HCT116 (cell line): Measurements from ENCODE around the gene SYNRG. TPM values are rescaled to one million over a fixed set of nuclear protein-coding genes. Genes with fewer than 3 reads are reported as not detected.

Source experiments
- ATAC-seq: fragments of 200-7000 bp; cut with Tn5 transposase; 2 replicates; pipeline ENCODE4 v1.9.1; 2020; ENCODE audit warnings: mild to moderate bottlenecking, moderate library complexity
- BruUV-seq: library from RNA; stranded (reverse); fragments of 400-500 nt; replicated peaks from 2 replicates; lab custom pipeline; 2021; lab: Mats Ljungman, UMichigan
- CTCF ChIA-PET: fragments of 300-600 bp; sonication (Branson Sonifier 250); formaldehyde crosslinking; loops from one replicate; lab custom pipeline; 2021; ENCODE audit warnings: antibody characterized with exemption; lab: Charles Lee
- POLR2A ChIA-PET: fragments of 300-600, 350-600 bp; sonication (Branson Sonifier 250); formaldehyde crosslinking; loops from one replicate; lab custom pipeline; 2021; ENCODE audit warnings: antibody characterized with exemption; lab: Charles Lee
- RAD21 ChIA-PET, 2 experiments: fragments of 300-600 bp; sonication (Branson Sonifier 250); formaldehyde crosslinking; loops; one replicate each; lab custom pipeline; 2023; ENCODE audit warnings: low total read pairs in 2 of 2; ENCODE audit not compliant: uncharacterized antibody in 2 of 2, unreplicated experiment in 2 of 2, low non-redundant PET in 1 of 2; lab: Charles Lee
- DNase-seq: peaks from one replicate; pipeline ENCODE4 v3.0.0-alpha.2; 2010; ENCODE audit warnings: low read depth, low spot score
- H2AFZ ChIP-seq: fragments of 200-600 bp; shearing (Covaris generic), sonication (generic); 2 replicates; pipeline ENCODE4 v1.6.1; 2017; ENCODE audit warnings: low read depth, mixed run types, mixed read lengths, antibody characterized with exemption, low read length; ENCODE audit not compliant: poor library complexity, severe bottlenecking
- H3K27ac ChIP-seq: 2 replicates; pipeline ENCODE4 v1.5.1; 2012; ENCODE audit warnings: low read depth, low read length
- H3K27me3 ChIP-seq: fragments of 200-600 bp; sonication (generic); 2 replicates; pipeline ENCODE4 v1.6.1; 2016; ENCODE audit warnings: mixed run types, low read length, mixed read lengths; ENCODE audit not compliant: insufficient read depth
- H3K36me3 ChIP-seq, 2 experiments: fragments of 200-500 bp in 1 of 2; fragments of 200-600 bp in 1 of 2; sonication (Bioruptor generic) in 1 of 2; sonication (generic) in 1 of 2; 2 replicates each; pipeline versions ENCODE4 v1.5.1 to v1.6.1; 2014 to 2016; ENCODE audit warnings: low read length in 2 of 2, inconsistent platforms in 1 of 2, mixed read lengths in 1 of 2, mixed run types in 1 of 2; ENCODE audit not compliant: insufficient read depth in 2 of 2, control insufficient read depth in 1 of 2
- H3K4me1 ChIP-seq, 2 experiments: fragments of 200-600 bp in 1 of 2; sonication (generic) in 1 of 2; 2 replicates each; pipeline versions ENCODE4 v1.5.1 to v1.6.1; 2012 to 2017; ENCODE audit warnings: low read length in 2 of 2, inconsistent platforms in 1 of 2, mild to moderate bottlenecking in 1 of 2, mixed read lengths in 1 of 2, mixed run types in 1 of 2, moderate library complexity in 1 of 2; ENCODE audit not compliant: insufficient read depth in 2 of 2, control insufficient read depth in 1 of 2
- H3K4me2 ChIP-seq: fragments of 200-600 bp; sonication (generic); 2 replicates; pipeline ENCODE4 v1.6.1; 2017; ENCODE audit warnings: mixed run types, low read length, mixed read lengths
- H3K4me3 ChIP-seq, 2 experiments: fragments of 200-600 bp in 1 of 2; sonication (generic) in 1 of 2; replicated peaks in 1 of 2; 2 replicates each; pipeline ENCODE4 v1.5.1; 2011 to 2016; ENCODE audit warnings: low read length in 2 of 2, control low read depth in 1 of 2, low read depth in 1 of 2, mild to moderate bottlenecking in 1 of 2, mixed read lengths in 1 of 2, mixed run types in 1 of 2
- H3K79me2 ChIP-seq: fragments of 200-600 bp; sonication (generic); 2 replicates; pipeline ENCODE4 v1.6.1; 2017; ENCODE audit warnings: mild to moderate bottlenecking, mixed run types, low read length, moderate library complexity, mixed read lengths; ENCODE audit not compliant: insufficient read depth
- H3K9ac ChIP-seq: fragments of 200-600 bp; sonication (generic); 2 replicates; pipeline ENCODE4 v1.6.1; 2016; ENCODE audit warnings: low read length, mixed read lengths
- H3K9me2 ChIP-seq: fragments of 200-600 bp; sonication (generic), shearing (Covaris generic); 2 replicates; pipeline ENCODE4 v1.6.1; 2017; ENCODE audit warnings: mixed run types, mild to moderate bottlenecking, moderate library complexity; ENCODE audit not compliant: insufficient read depth
- H3K9me3 ChIP-seq, 2 experiments: fragments of 200-500 bp in 1 of 2; fragments of 200-600 bp in 1 of 2; sonication (Bioruptor generic) in 1 of 2; sonication (generic) in 1 of 2; 2 replicates each; pipeline ENCODE4 v1.6.1; 2014 to 2017; ENCODE audit warnings: low read length in 2 of 2, mixed read lengths in 2 of 2, inconsistent platforms in 1 of 2, low read depth in 1 of 2, mild to moderate bottlenecking in 1 of 2, mixed run types in 1 of 2, moderate library complexity in 1 of 2; ENCODE audit not compliant: control insufficient read depth in 1 of 2, insufficient read depth in 1 of 2
- H4K20me1 ChIP-seq: fragments of 200-600 bp; sonication (generic), shearing (Covaris generic); 2 replicates; pipeline ENCODE4 v1.6.1; 2017; ENCODE audit warnings: mixed run types, mild to moderate bottlenecking, moderate library complexity; ENCODE audit not compliant: insufficient read depth
- CEBPB ChIP-seq: IDR thresholded peaks from 2 replicates; pipeline ENCODE4 v1.6.1; 2012; ENCODE audit warnings: low read depth
- EGR1 ChIP-seq: IDR thresholded peaks from 2 replicates; pipeline ENCODE4 v1.6.1; 2012; ENCODE audit warnings: low read depth
- EZH2 ChIP-seq: fragments of 200-600 bp; sonication (generic); IDR thresholded peaks from 2 replicates; pipeline ENCODE4 v1.6.1; 2017; ENCODE audit warnings: antibody characterized with exemption, mixed run types
- FOSL1 ChIP-seq: IDR thresholded peaks from 2 replicates; pipeline ENCODE4 v1.6.1; 2012; ENCODE audit warnings: low read depth
- POLR2A ChIP-seq: IDR thresholded peaks from 2 replicates; pipeline ENCODE4 v1.7.0; 2011; ENCODE audit warnings: borderline replicate concordance; ENCODE audit not compliant: insufficient read depth, insufficient read length; ENCODE audit errors: extremely low read depth
- SP1 ChIP-seq: IDR thresholded peaks from 2 replicates; pipeline ENCODE4 v1.6.1; 2012; ENCODE audit warnings: low read depth
- intact Hi-C: fragments of 100-400 bp; cut with micrococcal nuclease; formaldehyde crosslinking; loops from 2 replicates; pipeline ENCODE4 v1.10.0; 2022
- total RNA-seq: library from RNA; stranded (reverse); gene quantifications from one replicate; pipeline ENCODE4 v1.2.1, GENCODE V29; 2021; ENCODE audit not compliant: unreplicated experiment

Gene SYNRG
- total RNA-seq, 1 experiment from 2014 or later, result 23.8 TPM

DNA sequence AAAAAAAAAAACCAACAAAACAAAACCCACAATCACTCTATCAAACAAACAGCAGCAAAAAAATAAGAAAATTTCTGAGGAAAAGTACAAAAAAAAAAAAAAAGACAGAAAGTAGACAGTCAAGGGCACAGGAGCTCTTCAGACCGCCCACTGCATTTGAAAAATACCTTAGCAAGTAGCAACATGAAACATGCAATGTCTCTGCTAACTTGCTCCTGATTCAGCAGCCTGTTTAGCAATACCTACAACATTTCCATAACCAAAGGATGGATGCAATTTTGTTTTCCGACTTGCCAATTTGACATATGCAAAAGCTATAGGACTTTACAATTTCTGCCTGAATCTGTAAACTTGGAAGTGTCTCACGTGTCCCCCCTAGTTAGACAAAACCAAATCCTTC lies 57.4 kb downstream of the SYNRG start:
- Histone ChIP-seq H3K36me3 (peaks cover 6 to 7% of the 10 kb centered on the region in 2 experiments; a peak in 3 of 4 replicates), H3K27me3 (no peaks in the 10 kb centered on the region), H3K27ac (no peak overlapping the region), H3K4me2 (no peak overlapping the region), H3K79me2 (no peaks in the 10 kb centered on the region), H4K20me1 (no peaks in the 10 kb centered on the region), H3K4me3 (no peak overlapping the region), H3K4me1 (no peaks in the 10 kb centered on the region), H3K9ac (no peak overlapping the region), H2AFZ (no peak overlapping the region), H3K9me3 (no peaks in the 10 kb centered on the region), H3K9me2 (no peaks in the 10 kb centered on the region)
- no TSS peak for BruUV-seq
- TF ChIP-seq FOSL1 (no peak), SP1 (no peak), EZH2 (no peak), CEBPB (no peak)
- intact Hi-C loops, result loop anchor here (10.0 kb wide), 1 partner anchor 53 kb away; the partner anchor contains the start of gene SYNRG
- ATAC-seq (no peak), DNase-seq (no peak)
- POLR2A ChIA-PET, result no interaction called here
- CTCF ChIA-PET, result interaction anchor here (1.7 kb wide), 1 partner anchor 18 kb away, joined by 5 read pairs; no protein-coding TSS in a partner anchor
- RAD21 ChIA-PET, result no interaction called here

GRCh38 chr17:37547986-37548385 lies 61.2 kb downstream of the SYNRG start:
- POLR2A ChIA-PET, result no interaction called here

More at GRCh38 chr17:37547986-37548385, 61.2 kb downstream of the SYNRG start:
- Histone ChIP-seq H3K4me3 (no peak overlapping the region), H3K9me2 (no peaks in the 10 kb centered on the region), H3K36me3 (peaks cover 0 to 2% of the 10 kb centered on the region in 2 experiments; a peak in 2 of 4 replicates), H3K79me2 (no peaks in the 10 kb centered on the region), H3K9me3 (no peaks in the 10 kb centered on the region), H3K27me3 (no peaks in the 10 kb centered on the region), H3K27ac (no peak overlapping the region), H3K4me1 (no peaks in the 10 kb centered on the region), H3K4me2 (no peak overlapping the region), H3K9ac (no peak overlapping the region), H4K20me1 (no peaks in the 10 kb centered on the region), H2AFZ (no peak overlapping the region)
- TF ChIP-seq EZH2 (no peak), EGR1 (no peak), POLR2A (no peak)
- intact Hi-C loops, result no loop called here
- ChIA-PET CTCF (no interaction called here), RAD21 (no interaction called here)
- no peak for DNase-seq
- no peak for ATAC-seq
- BruUV-seq, result no TSS peak
